GM12892 (cell line): Measurements from ENCODE around the gene DNAJB12. TPM values are rescaled to one million over a fixed set of nuclear protein-coding genes. Genes with fewer than 3 reads are reported as not detected.
"Not testable (repeated sequence)": the region's sequence is repeated elsewhere in the genome, so short reads cannot be mapped to it uniquely, and the experiment has no call there.

Source experiments
- DNase-seq: peaks from one replicate; pipeline ENCODE4 v3.0.0; 2011; ENCODE audit not compliant: insufficient read length
- FAIRE-seq: peaks from 2 replicates; lab custom pipeline; 2011; peaks lifted over from hg19 to GRCh38; lab: Jason Lieb, UNC
- POLR2A ChIP-seq: IDR thresholded peaks from 2 replicates; pipeline ENCODE4 v1.6.1; 2011; ENCODE audit warnings: low read depth, low read length, control low read depth
- POLR2AphosphoS5 ChIP-seq: IDR thresholded peaks from 2 replicates; pipeline ENCODE4 v1.6.1; 2011; ENCODE audit warnings: low read depth, low read length, control low read depth
- TAF1 ChIP-seq: IDR thresholded peaks from 2 replicates; pipeline ENCODE4 v1.6.1; 2011; ENCODE audit warnings: low read depth, mild to moderate bottlenecking, control low read depth, low read length, borderline replicate concordance
- polyA plus RNA-seq: library from polyadenylated mRNA; unstranded; fragments of >200 nt; gene quantifications from one replicate; pipeline ENCODE4 v1.2.1, GENCODE V29; 2012; ENCODE audit warnings: missing spikeins, inconsistent platforms; ENCODE audit not compliant: missing spikeins

The DNAJB12 gene
- 9.9 TPM for polyA plus RNA-seq

- TF ChIP-seq TAF1 (peak; percentile 83), POLR2AphosphoS5 (peak; percentile 92), POLR2A (peak; percentile 90)
- peak; percentile 91 for DNase-seq
- peak; percentile 91 for FAIRE-seq
These were observed at the start of gene DNAJB12 for GRCh38 chr10:72354356-72355213. Gene DNAJB12 (minus strand): TSS chr10:72354919. CDS start chr10:72354897, 22 bp downstream.

DNA sequence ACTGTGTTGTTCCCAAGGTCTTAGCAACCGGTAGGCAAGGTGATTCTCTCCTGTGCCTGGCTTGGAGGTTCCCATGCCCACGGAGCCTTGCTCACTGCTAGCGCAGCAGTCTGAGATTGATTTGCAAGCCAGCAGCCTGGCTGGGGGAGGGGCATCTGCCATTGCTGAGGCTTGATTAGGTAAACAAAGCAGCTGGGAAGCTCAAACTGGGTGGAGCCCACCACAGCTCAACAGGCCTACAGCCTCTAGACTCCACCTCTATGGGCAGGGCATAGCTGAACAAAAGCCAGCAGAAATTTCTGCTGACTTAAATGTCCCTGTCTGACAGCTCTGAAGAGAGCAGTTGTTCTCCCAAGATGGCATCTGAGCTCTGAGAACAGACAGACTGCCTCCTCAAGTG is 40.9 kb upstream of the DNAJB12 start:
- not testable (repeated sequence) for DNase-seq, FAIRE-seq

- no peak for FAIRE-seq
- no peak for TF ChIP-seq POLR2A
- TF ChIP-seq POLR2AphosphoS5, result no peak
- TF ChIP-seq TAF1, result no peak
- DNase-seq, result no peak
These were observed 37.9 kb upstream of the DNAJB12 start for GRCh38 chr10:72392571-72392970.

GRCh38 chr10:72390764-72391163 is 36.0 kb upstream of the DNAJB12 start:
- no peak for FAIRE-seq
- DNase-seq, result no peak
- TF ChIP-seq POLR2A (no peak), TAF1 (no peak), POLR2AphosphoS5 (no peak)

DNA sequence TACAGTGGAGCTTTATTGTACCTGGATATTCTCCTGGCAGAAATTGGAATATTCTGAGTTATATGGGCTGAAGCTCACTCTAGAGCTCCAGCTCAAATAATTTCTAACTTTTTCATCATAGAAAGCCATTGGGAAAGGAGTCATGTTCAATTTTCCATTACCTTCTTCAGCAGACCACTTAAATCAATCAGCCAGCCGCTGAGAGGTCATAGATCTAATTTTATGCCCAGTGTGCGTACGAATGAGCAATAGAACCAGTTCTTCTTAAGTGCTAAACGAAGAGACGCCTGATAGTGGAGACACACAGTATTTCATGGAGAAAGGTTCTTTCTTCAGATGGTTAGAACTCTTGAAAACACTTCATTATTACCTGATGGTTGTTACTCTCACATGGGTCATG is 35.0 kb upstream of the DNAJB12 start:
- no peak for DNase-seq
- no peak for FAIRE-seq
- TF ChIP-seq TAF1 (no peak), POLR2A (no peak), POLR2AphosphoS5 (no peak)

GRCh38 chr10:72389014-72389413 is 34.3 kb upstream of the DNAJB12 start:
- no peak for DNase-seq
- TF ChIP-seq POLR2AphosphoS5 (no peak), TAF1 (no peak), POLR2A (no peak)
- no peak for FAIRE-seq

DNA sequence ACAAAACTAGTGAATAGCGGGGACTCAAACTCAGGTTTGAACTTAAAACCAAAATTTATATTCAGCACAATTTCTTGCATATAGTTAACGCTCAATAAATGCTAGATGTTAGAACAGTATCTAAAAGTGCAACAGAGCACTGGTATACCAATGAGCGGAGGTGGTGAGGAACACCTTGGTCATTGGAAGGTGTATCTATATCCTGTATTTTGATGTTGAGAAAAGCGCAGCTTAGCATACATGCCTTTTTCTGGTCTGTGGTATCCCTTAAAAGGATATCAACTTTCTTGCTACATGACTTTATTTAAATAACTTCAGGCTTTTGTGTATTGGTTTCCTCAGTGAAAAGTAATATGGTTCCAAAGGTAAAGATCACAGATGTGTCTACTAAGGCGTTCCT is 33.3 kb upstream of the DNAJB12 start:
- TF ChIP-seq TAF1 (no peak), POLR2AphosphoS5 (no peak), POLR2A (no peak)
- no peak for FAIRE-seq
- no peak for DNase-seq

- no peak for TF ChIP-seq POLR2AphosphoS5
- TF ChIP-seq POLR2A, result no peak
- TF ChIP-seq TAF1, result no peak
- FAIRE-seq (no peak), DNase-seq (no peak)
These were observed 32.3 kb upstream of the DNAJB12 start for GRCh38 chr10:72386916-72387586.

DNA sequence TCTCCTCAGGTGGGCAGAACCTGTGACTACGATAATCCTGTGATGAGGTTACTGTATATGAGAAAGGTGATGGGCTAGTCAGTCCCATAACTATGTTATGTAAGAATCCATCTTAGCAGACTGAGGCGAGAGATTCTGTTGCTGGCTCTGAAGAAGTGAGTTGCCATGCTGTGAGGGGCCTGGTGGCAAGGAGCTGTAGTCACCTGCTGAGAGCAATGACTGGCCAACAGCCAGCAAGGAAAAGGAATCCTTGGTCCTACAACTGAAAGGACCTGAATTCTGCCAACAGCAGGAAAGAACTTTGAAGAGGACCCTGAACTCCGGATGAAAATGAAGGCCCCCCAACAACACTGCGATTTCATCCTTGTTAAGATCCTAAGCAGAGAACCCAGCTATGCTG is 31.0 kb upstream of the DNAJB12 start:
- DNase-seq, result no peak
- FAIRE-seq, result no peak
- no peak for TF ChIP-seq TAF1
- TF ChIP-seq POLR2AphosphoS5, result no peak
- TF ChIP-seq POLR2A, result no peak

DNA sequence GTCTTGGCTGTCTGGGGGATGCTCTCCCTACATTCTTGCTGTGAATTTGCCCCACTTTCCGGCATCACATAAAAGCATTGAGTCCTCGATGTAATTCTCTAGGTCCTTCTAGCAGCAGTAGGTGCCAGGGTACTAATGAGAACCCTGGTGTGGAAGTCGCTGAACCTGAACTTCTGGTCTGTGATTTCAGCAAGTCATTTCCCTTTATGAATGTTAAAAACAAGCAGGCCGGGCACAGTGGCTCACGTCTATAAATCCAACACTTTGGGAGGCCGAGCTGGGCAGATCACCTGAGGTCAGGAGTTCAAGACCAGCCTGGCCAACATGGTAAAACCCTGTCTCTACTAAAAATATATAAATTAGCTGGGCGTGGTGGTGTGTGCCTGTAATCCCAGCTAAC is 30.3 kb upstream of the DNAJB12 start:
- not testable (repeated sequence) for DNase-seq, FAIRE-seq

DNA sequence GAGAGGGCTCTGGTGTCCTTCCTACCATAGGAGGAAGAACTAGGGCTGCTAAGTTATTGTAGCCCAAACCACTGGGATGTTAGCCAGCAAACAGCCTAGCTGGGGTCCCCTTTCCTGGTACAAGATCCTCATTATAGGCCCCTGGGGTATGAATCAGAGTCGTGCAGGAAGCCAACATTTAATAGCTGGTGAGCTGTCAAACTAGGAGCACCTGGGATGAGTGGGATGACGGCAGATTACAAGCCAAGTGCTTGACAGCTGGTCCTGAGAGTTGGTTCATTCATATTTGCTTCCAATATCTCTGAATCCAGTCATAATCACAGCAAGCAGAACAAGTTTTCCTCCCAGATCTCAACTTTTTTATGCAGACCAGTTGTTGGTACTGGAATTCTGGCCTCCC is 25.1 kb upstream of the DNAJB12 start:
- FAIRE-seq, result no peak
- TF ChIP-seq POLR2AphosphoS5 (no peak), TAF1 (no peak), POLR2A (no peak)
- no peak for DNase-seq

GRCh38 chr10:72379062-72379461 is 24.3 kb upstream of the DNAJB12 start:
- FAIRE-seq, result no peak
- DNase-seq, result no peak
- TF ChIP-seq POLR2A (no peak), POLR2AphosphoS5 (no peak), TAF1 (no peak)

DNA sequence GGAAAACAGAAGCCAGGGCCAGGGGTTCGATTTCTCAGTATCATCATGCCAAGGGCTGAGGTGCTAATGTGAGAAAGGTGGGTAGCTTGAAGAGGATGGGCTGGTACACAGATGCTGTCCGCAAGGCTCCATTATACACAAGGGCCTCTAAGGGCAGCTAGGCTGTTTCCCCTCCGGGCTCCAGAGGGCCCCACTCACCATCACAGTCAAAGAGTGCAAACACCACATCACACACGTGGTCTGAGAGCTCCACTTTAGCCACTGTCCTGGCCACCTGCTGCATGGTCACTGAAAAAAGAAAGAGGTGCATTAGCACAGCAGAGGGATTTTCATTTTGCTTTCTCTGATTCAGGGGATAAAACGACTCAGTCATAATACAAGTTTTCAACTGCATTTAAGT is 20.9 kb upstream of the DNAJB12 start:
- FAIRE-seq (no peak), DNase-seq (no peak)
- TF ChIP-seq POLR2A (no peak), TAF1 (no peak), POLR2AphosphoS5 (no peak)
